ENCODE results near the gene DGKH. TPM values are rescaled to one million over a fixed set of nuclear protein-coding genes. Genes with fewer than 3 reads are reported as not detected.

DGKH gene
- total and polyA plus RNA-seq, 2 donors (not counting 1 experiment from before 2014, with no cell fraction given): 6.1 to 7.9 TPM

- no peak overlapping the region for H3K27ac ChIP-seq (ENCODE audit: insufficient read depth, low read length)
- H3K79me2 ChIP-seq (ENCODE audit: control insufficient read depth, insufficient read depth, low read length): no peaks in the 10 kb centered on the region
- no peaks in the 10 kb centered on the region for H4K20me1 ChIP-seq (ENCODE audit: control insufficient read depth, extremely low read depth, insufficient read depth, low read length)
- H3K27me3 ChIP-seq (ENCODE audit: control insufficient read depth, insufficient read depth, low read length): no peaks in the 10 kb centered on the region
- H2AFZ ChIP-seq (ENCODE audit: low read length): no peak overlapping the region
- H3K36me3 ChIP-seq (ENCODE audit: control insufficient read depth, insufficient read depth, low read length): no peaks in the 10 kb centered on the region
- H3K4me2 ChIP-seq (ENCODE audit: extremely low read depth, insufficient read depth, low read length): no peak overlapping the region
- peaks cover 2% of the 10 kb centered on the region for H3K4me1 ChIP-seq (ENCODE audit: control insufficient read depth, extremely low read depth, insufficient read depth, low read length)
- TF ChIP-seq CTCF (conservative IDR thresholded peaks at IDR 0.05 in 1 of 2, IDR thresholded peaks at IDR 0.05 in 1 of 2; ENCODE audit: low read depth in 1 of 2, low read length in 2 of 2) (no peak), EZH2 (IDR thresholded peaks at IDR 0.05; ENCODE audit: low read length, missing control alignments) (no peak)
- H3K9ac ChIP-seq (ENCODE audit: insufficient read depth, low read length): no peak overlapping the region
- H3K4me3 ChIP-seq (replicated peaks in 1 of 4; ENCODE audit: control extremely low read depth in 1 of 4, insufficient read depth in 1 of 4, low read depth in 3 of 4, low read length in 4 of 4): no peak overlapping the region
- no peaks in the 10 kb centered on the region for H3K9me3 ChIP-seq (ENCODE audit: control insufficient read depth, insufficient read depth, low read depth, low read length)
- peak; percentile 6 to 47 for DNase-seq (ENCODE audit: low read depth in 2 of 2)
Measured at GRCh38 chr13:42071672-42072419, 23.4 kb downstream of the DGKH start.

GRCh38 chr13:42073683-42074082, 25.2 kb downstream of the DGKH start:
- Histone ChIP-seq H3K79me2 (ENCODE audit: control insufficient read depth, insufficient read depth, low read length) (no peaks in the 10 kb centered on the region), H3K4me1 (ENCODE audit: control insufficient read depth, extremely low read depth, insufficient read depth, low read length) (peaks cover 2% of the 10 kb centered on the region), H3K27me3 (ENCODE audit: control insufficient read depth, insufficient read depth, low read length) (no peaks in the 10 kb centered on the region), H3K9ac (ENCODE audit: insufficient read depth, low read length) (no peak overlapping the region), H3K9me3 (ENCODE audit: control insufficient read depth, insufficient read depth, low read depth, low read length) (no peaks in the 10 kb centered on the region), H3K4me3 (replicated peaks in 1 of 4; ENCODE audit: control extremely low read depth in 1 of 4, insufficient read depth in 1 of 4, low read depth in 3 of 4, low read length in 4 of 4) (no peak overlapping the region), H4K20me1 (ENCODE audit: control insufficient read depth, extremely low read depth, insufficient read depth, low read length) (no peaks in the 10 kb centered on the region), H2AFZ (ENCODE audit: low read length) (no peak overlapping the region), H3K4me2 (ENCODE audit: extremely low read depth, insufficient read depth, low read length) (no peak overlapping the region), H3K36me3 (ENCODE audit: control insufficient read depth, insufficient read depth, low read length) (no peaks in the 10 kb centered on the region), H3K27ac (ENCODE audit: insufficient read depth, low read length) (no peak overlapping the region)
- no peak for DNase-seq (ENCODE audit: low read depth in 2 of 2)
- TF ChIP-seq EZH2 (IDR thresholded peaks at IDR 0.05; ENCODE audit: low read length, missing control alignments): no peak

GRCh38 chr13:42075517-42075916, 27.1 kb downstream of the DGKH start:
- H3K36me3 ChIP-seq (ENCODE audit: control insufficient read depth, insufficient read depth, low read length): no peaks in the 10 kb centered on the region
- peaks cover 2% of the 10 kb centered on the region for H3K4me1 ChIP-seq (ENCODE audit: control insufficient read depth, extremely low read depth, insufficient read depth, low read length)
- no peak overlapping the region for H3K4me3 ChIP-seq (replicated peaks in 1 of 4; ENCODE audit: control extremely low read depth in 1 of 4, insufficient read depth in 1 of 4, low read depth in 3 of 4, low read length in 4 of 4)
- H3K27me3 ChIP-seq (ENCODE audit: control insufficient read depth, insufficient read depth, low read length): no peaks in the 10 kb centered on the region
- no peaks in the 10 kb centered on the region for H4K20me1 ChIP-seq (ENCODE audit: control insufficient read depth, extremely low read depth, insufficient read depth, low read length)
- DNase-seq (ENCODE audit: low read depth in 2 of 2): no peak
- no peak overlapping the region for H2AFZ ChIP-seq (ENCODE audit: low read length)
- H3K79me2 ChIP-seq (ENCODE audit: control insufficient read depth, insufficient read depth, low read length): no peaks in the 10 kb centered on the region
- no peak overlapping the region for H3K27ac ChIP-seq (ENCODE audit: insufficient read depth, low read length)
- no peaks in the 10 kb centered on the region for H3K9me3 ChIP-seq (ENCODE audit: control insufficient read depth, insufficient read depth, low read depth, low read length)
- H3K4me2 ChIP-seq (ENCODE audit: extremely low read depth, insufficient read depth, low read length): no peak overlapping the region
- TF ChIP-seq CTCF (conservative IDR thresholded peaks at IDR 0.05 in 1 of 2, IDR thresholded peaks at IDR 0.05 in 1 of 2; ENCODE audit: low read depth in 1 of 2, low read length in 2 of 2): no peak
- no peak for TF ChIP-seq EZH2 (IDR thresholded peaks at IDR 0.05; ENCODE audit: low read length, missing control alignments)
- no peak overlapping the region for H3K9ac ChIP-seq (ENCODE audit: insufficient read depth, low read length)

Data from fibroblast of lung (primary cell).